NCI-H510A treated with DMSO at 0.1 percent for 48 hours (cell line): ENCODE data around the gene PTPRM.

Source experiments
- DNase-seq: peaks from one replicate; lab custom pipeline; 2025; lab: John Stamatoyannopoulos, UW

The PTPRM gene

DNA sequence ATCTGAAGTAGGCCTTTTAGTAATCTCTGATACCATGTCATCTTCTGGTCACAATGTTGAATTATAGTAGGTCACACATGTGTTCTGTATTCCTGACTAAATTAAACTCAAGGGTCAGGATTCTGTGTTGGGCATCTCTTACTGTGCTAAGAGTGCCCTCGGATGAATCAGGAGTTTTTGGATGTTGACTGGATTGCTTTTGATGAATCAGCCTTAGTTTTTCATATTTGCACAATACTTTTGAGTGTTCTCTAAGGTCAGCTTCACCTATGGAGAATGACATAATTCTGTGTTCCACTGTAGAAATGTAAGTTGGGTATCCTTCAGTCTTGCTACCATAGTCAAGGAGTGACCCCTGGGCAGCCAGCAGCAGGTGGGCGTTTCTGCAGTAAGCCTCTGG, 190.1 kb downstream of the PTPRM start:
- DNase-seq, result no peak

GRCh38 chr18:7758764-7759163, 191.6 kb downstream of the PTPRM start:
- no peak for DNase-seq

GRCh38 chr18:7760967-7761948, 194.1 kb downstream of the PTPRM start:
- DNase-seq, result no peak

- DNase-seq, result no peak
Observed at GRCh38 chr18:7764405-7764804, 197.3 kb downstream of the PTPRM start.

- no peak for DNase-seq
Observed at GRCh38 chr18:7766346-7766745, 199.2 kb downstream of the PTPRM start.

GRCh38 chr18:7766817-7767216, 199.7 kb downstream of the PTPRM start:
- DNase-seq, result no peak

GRCh38 chr18:7770908-7771307, 203.8 kb downstream of the PTPRM start:
- DNase-seq, result no peak

GRCh38 chr18:7772510-7772888, 205.4 kb downstream of the PTPRM start:
- no peak for DNase-seq

- DNase-seq, result no peak
Observed at GRCh38 chr18:7772951-7773350, 205.8 kb downstream of the PTPRM start.

- no peak for DNase-seq
Observed at GRCh38 chr18:7775128-7775527, 208.0 kb downstream of the PTPRM start.

- DNase-seq, result no peak
Observed at GRCh38 chr18:7775843-7776242, 208.7 kb downstream of the PTPRM start.

DNA sequence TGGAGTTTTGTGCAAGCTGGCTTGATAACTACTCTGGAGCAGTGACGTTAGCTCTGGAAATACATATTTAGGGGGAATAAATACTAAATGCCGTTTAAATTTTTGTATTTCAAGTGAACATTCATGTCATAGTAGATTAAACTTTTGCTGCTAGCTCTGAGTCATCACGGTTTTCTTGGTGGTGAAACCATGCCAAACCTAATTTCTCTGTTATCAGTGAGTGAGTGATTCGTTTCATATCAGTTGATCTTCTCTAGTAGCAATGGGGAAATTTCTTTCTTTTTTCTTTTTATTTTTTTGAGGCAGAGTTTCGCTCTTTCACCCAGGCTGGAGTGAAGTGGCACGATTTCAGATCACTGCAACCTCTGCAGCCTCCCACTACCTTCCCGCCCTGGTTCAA, 211.1 kb downstream of the PTPRM start:
- no peak for DNase-seq

DNA sequence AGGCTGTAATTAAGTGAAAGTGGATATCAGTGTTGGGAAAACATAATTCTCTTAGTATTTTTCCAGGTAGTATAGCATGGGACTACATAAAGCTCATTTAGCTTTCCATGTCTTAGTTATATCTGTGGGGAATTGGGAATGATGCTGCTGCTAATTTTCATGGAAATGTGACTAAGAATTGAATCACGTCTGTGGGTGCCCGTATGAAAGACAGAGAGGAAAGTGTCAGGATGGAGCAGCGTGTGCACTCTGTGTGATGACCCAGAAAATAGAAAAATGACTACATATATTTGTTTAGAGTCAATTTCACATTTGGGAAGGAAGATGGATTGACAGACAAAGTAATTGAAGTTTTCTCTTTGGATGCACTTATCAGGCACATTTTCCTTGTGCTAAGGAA, 212.1 kb downstream of the PTPRM start:
- DNase-seq, result no peak

DNA sequence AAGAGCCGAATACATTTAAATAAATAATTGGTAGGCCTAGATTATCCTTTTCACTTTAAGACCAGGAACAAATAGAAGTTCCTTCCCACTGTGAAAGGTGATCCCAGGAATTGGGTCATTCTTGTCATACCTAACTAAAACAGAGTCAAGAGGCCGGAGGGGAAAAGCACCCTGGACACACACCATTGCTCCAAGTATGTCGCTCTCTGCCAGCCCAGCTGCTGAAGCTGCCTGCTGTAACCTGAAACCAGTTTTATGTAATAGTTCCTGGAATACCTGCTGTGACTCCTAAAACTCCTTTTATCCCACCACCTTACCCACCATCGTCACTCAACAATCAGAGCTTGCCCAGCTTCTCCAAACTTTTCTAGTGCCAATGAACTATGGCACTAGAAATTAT, 217.1 kb downstream of the PTPRM start:
- peak; percentile 52 for DNase-seq

- no peak for DNase-seq
Observed at GRCh38 chr18:7786569-7786968, 219.5 kb downstream of the PTPRM start.

DNA sequence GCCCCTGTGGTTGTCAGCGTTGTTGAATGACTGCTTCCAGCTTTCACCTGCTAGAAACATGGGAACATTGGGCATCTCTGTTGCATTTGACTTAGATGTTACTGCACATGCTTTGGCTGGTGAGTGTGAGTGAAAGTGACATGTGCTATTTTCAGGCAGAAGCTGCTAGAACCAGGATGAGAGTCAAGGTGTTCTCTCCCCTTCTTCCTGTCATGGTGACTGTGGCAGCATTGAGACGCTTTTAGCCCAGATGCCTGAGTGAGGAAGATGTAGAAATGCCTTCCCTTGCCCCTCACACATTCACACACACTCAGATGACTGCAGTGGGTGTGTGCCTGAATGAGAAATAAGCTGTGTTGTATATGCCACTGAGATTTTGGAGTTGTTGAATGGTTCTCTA, 220.2 kb downstream of the PTPRM start:
- DNase-seq, result no peak

DNA sequence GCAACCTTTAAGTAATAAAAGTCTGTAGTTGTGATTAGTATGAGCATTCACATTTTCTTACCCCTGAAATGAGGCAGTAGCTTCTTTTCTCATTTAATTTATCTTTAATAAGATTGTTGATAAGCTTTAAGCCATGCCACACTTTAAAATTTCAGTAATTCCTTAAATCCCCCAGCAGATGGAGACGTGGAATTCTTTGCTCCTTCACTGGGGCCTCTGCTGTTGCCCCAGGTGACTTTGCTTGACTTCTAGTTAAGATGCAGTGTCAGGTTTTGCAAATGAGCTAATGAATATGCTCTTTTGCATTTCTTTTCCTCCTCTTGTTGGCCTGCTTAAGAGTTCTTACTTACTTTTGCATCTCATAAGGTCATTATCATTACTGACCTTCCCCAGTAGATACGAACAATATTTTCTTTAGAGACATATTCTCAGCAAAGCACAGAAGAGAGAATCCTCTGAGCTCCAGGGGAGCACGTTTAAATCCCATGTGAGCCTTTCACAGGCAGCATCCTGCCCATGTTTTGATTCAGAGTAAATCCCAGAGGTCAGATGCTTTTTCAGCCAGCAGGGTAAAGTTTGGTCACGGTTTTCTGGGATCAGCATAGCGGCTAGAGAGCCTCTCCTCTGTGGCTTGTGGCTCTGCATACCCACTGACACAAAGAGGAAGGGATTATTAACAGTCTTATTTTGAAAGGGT, 222.9 kb downstream of the PTPRM start:
- DNase-seq, result peak; percentile 68

DNA sequence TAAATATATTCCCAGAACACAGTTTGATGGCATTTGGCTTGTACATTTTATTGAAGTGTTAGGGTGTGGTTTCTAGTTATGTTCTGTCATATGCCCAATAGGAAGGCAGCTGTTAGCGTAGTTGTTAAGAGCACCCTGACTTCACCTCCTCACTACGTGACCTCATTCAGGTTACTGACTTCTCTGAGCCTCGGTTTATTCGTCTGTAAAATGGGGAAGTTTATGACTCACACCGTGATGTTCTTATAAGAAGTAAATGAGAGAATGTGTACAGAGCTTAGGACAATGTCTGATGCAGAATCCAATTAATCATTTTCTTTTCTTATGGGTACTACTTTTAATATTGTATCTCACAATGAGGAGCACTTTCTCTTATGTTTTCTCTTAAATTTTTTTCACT, 226.0 kb downstream of the PTPRM start:
- no peak for DNase-seq

GRCh38 chr18:7803956-7804469, 236.9 kb downstream of the PTPRM start:
- DNase-seq, result no peak

DNA sequence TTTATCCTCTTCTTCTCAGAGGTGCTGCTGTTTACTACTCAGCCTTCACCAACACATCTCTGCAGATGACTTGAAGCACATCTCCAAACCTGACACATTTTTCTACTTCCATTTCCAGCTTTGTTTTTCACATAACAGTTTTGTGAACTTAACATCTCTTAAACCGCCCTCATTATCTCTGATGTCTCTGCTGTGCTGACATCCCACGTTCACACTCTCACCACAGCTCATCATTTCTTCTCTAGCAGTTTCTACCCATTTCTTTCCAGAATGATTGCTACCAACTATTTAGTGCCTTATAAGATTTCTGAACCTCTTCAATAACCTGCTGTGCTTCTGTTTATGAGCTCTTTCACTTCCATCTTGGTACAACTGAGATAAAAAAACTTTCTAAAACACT, 238.0 kb downstream of the PTPRM start:
- no peak for DNase-seq

DNA sequence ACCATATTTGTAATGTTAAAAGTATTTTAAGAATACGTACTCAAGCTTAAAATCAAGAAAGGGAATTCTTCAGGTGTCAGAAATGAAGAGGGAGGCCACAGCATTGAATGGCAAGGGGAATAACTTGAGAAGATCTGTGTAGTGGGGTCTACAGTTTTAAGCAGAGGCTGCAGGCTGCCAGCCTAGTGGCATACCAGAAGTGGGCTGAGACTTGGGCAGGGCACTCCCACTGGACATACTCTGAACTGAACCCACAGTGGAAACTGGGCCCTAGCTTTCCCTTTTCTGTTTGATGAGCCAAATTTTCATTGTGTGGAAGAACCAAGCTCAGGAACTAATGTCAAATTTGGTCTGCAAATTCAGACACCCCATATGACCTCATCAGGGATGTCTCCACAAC, 238.8 kb downstream of the PTPRM start:
- no peak for DNase-seq

GRCh38 chr18:7807936-7808453, 240.9 kb downstream of the PTPRM start:
- no peak for DNase-seq

DNA sequence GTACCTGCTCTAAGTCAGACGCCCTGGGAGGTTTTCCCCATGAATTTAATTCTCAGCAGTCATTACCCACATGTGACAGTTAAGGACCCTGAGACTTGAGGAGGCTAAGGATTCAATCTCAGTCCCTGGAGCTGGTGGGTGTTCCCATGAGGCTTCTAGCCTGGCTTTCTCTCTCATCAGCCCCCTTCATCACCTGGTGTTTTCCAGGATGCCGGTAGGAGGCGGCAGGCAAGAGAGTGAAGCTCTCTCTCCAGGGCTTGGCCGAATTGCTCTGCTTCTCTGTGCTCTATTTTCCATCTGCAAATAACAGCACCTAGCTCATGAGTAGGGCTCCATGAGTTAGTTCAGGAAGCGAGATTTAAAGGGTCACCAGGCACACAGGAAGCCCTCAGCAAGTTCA, 241.9 kb downstream of the PTPRM start:
- no peak for DNase-seq
